ENCODE data around the gene LINGO3.
"Not testable (repeated sequence)": the region's sequence is repeated elsewhere in the genome, so short reads cannot be mapped to it uniquely, and the experiment has no call there.

Gene LINGO3, protein sequence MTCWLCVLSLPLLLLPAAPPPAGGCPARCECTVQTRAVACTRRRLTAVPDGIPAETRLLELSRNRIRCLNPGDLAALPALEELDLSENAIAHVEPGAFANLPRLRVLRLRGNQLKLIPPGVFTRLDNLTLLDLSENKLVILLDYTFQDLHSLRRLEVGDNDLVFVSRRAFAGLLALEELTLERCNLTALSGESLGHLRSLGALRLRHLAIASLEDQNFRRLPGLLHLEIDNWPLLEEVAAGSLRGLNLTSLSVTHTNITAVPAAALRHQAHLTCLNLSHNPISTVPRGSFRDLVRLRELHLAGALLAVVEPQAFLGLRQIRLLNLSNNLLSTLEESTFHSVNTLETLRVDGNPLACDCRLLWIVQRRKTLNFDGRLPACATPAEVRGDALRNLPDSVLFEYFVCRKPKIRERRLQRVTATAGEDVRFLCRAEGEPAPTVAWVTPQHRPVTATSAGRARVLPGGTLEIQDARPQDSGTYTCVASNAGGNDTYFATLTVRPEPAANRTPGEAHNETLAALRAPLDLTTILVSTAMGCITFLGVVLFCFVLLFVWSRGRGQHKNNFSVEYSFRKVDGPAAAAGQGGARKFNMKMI

DNA sequence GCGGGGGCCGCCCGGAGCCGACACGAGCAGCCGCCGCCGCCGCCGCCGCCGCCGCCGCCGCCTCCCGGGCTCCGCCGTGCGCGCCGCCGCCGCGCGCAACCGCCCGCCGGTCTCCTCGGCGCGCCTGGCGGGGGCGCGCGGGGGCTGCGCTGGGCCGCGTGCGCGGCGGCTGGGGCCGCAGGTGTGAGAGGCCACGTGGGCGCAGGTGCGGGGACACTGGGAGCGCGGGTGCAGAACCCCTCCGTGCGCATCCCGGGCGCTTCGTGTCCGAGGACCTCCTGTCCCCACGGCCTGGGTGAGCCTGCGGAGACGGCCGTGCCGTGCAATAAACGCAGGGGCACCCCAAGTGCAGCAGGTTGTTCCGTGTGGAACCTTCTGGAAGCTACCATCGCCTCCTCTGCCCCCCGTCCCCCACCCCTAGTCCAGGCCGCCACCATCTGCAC lies at the start of gene LINGO3:
TSS of gene LINGO3 (minus strand) at position 41 of the 443 bp plus-strand sequence. CDS start 16,378 bp downstream, outside the sequence.
- DNase-seq: no peak

DNA sequence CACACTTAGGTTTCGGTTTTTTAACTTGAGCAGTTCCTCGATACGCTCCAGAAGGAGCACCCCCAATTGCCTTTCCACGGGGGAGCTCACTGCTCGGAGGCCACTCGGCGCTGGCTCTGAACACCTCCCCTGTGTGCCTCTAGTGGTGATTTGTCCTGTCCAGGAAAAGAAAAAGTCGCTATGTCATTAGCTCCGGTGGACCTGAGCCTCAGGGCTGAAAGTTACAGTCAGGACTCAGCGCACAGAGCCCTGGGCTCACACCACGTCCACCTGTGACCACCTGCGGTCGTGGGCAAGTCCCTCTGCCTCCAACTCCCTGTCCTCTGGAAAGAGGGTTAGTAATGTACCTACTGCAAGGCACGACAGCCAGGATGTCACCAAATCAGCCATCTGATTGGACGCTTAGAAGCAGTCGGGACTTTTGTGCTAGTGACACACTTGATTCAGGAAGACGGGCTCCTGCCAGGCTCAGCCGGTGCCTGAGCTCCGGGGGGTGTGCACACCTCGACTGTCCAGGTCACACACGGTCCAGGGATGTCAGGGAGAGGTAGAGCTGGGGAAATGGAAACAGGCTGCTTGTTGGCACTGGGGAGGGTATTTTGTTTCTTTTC lies 48.2 kb upstream of the LINGO3 start:
- no peak for DNase-seq

DNA sequence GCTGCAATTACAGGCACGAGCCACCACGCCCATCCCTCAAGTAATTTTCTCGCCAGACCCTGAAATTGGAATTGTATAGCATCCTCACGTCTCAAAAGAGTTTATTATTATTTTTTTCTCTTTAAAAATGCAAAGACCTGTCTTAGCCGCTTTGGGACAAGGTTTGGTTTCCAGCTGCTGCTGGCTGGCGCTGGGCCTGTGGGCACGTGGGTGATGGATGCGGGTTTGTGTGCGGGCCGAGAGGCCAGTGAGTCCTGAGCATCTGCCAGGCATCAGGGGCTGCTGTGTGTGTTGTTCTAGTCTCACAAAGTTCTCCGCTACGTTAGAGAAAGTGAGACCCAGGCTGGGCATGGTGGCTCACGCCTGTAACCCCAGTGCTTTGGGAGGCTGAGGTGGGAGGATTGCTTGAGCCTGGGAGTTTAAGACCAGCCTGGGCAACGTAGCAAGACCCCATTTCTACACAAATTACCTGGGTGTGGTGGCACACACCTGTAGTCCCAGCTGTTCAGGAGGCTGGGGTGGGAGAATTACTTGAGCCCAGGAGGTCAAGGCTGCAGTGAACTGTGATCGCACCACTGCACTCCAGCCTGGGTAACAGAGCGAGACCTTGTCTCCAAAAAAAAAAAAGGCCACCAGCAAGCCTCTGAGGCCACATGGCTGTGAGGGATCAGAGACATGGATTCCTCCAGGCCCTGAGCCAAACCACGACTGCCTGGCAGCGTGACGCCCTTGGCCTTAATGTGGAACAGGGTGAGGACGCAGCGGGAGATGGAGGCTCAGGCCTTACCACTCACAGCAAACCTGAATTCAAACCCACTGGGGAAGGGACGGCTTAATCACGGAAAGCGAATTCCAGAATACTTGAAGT lies 47.4 kb upstream of the LINGO3 start:
- no peak for DNase-seq

DNA sequence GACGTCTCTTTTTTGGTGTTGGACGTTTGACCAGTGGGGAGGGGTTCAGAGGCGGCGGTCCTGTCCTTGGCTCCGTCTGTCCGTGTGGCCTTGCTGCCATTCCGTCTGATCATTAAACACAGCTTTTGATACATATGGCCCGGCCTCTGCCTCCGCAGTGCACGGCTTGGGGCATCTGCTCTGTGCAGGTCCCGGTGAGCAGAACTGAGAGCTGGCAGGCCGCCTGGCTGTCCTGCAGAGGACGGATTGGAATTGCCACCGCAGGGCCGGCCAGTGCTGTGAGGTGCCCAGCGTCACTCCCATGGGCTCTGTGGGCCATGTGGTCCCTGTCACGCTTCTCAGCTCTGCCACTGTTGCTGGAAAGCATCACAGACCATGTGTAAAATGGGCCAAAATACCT lies 46.7 kb upstream of the LINGO3 start:
- no peak for DNase-seq

DNA sequence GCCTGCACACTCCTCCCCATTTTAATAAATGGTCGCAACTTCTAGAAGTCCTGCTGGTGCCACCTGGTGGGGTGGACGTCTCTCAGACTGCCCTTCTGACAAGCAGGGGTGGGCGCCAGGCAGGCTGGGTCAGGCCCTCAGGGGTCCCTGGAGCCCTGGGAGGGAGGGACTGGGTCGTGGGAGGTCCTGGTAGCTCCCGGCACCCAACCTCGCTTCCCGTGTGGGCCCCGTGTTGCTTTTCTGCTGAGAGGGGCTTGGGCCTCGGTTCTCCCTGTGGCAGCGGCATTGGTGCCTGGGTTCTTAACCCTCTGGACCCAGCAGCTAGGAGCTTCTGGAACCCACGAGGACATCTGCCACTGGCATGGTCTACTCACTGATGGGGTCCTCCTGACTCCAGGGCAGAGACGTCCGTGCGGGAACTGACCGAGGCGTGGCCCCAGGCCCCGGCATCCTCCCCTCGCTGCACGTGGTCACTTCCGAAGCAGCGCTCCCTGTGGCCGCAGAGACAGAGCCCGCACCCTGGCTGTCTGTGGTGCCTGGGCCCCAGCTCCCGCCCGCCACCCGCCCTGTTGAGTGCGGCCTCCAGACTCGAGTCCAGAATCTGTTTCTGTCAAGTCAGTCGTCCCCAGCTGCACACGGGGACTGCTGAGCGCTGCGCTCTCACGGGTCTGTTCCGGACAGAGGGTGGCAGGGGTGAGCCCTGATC lies 46.1 kb upstream of the LINGO3 start:
- DNase-seq: no peak

DNA sequence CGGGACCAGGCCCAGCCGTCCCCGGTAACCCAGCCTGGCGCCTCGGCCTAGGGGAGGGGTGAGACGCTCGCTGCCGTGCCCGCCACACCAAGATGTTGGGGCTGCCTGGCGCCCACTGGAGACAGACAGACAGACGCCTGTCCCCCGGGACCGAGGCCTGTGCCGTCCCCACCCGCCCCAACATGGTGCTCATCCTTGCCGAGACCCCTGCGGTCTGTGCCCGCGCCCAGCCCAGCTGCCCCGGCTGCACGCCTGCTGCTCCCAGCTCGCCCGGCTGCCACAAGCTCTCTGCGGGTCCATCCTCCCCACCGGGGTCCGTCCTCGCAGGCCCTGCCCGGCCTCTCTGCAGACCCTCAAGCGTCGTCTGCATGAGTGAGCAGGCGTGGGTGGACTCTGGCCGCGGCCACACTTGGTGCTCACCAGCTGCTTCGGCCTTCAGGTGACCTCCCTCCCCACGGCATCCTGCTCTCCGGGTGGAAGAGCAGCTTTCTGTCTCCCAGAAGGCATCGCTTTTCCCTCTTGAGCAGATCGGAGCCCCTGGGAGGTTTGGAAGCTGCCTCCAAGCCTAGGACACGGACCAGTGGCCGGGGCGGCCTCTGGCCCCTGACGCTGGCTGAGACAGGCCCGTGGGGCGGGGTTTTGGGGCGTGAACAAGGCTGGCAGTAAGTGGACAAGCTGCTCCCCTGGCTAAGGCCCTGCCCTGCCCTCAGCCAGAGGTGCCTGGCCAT lies 45.4 kb upstream of the LINGO3 start:
- DNase-seq: no peak

DNA sequence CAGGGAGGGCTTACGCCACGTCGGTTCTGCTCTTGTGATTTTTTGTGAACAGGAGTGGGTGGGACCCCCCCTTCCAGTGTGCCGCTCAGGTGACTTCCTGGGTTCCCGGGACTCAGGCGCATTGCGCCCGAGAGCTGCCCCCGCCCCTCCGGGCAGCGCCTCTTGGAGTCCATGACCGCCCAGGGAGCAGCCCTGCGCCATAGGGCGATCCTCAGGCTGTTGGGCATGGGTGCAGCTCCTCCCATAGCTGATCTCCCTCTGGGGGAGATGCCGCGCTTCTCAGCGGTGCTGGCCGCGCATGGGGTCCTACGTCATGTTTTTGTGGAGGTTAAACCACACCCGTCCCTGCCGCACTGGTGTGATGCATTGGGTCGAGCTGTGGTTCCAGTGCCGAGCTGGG lies 44.2 kb upstream of the LINGO3 start:
- no peak for DNase-seq

DNA sequence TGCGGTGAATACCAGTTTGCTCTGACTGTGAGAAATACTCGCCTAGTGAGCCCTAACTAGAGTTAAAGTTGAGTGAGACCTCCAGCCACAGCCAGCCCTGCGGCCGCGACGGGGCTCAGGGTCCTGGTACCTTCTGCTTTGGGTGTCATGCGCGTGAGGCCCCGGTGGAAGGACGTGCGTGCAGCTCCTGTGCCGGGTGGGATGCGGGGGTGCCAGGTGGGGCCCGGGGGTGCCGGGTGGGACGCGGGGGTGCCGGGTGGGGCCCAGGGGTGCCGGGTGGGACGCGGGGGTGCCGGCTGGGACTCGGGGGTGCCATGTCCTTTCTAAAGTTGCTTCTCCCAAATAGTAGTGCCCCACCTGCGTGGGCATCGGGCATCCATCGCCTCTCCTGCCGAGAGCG lies 43.6 kb upstream of the LINGO3 start:
- DNase-seq: no peak

DNA sequence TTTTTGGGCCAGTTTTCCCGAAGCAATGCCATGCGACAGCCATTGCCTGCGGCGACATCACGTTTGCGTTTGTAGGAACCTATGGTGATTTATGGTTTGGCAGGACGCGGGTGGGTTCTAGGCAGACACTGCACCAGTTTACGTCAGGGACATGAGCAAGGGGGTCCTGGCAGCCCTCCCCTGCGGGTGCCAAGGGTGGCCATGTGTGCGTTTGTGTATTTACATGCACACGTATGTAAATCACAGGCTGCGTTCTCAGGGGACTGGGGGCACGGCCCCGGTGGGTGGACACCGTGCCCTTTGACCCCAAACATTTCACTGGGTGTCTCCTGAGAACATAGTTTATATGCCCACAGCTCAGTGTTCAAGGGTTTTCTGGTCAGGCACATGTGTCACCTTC lies 42.7 kb upstream of the LINGO3 start:
- no peak for DNase-seq

DNA sequence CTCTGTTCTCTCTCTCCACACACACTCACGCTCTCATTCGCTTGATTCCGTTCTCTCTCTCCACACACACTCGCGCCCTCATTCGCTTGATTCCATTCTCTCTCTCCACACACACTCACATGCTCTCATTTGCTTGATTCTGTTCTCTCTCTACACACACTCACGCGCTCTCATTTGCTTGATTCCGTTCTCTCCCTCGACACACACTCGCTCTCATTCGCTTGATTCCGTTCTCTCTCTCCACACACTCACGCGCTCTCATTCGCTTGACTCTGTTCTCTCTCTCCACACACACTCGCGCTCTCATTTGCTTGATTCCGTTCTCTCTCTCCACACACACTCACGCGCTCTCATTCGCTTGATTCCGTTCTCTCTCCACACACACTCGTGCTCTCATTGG lies 41.9 kb upstream of the LINGO3 start:
- not testable (repeated sequence) for DNase-seq

DNA sequence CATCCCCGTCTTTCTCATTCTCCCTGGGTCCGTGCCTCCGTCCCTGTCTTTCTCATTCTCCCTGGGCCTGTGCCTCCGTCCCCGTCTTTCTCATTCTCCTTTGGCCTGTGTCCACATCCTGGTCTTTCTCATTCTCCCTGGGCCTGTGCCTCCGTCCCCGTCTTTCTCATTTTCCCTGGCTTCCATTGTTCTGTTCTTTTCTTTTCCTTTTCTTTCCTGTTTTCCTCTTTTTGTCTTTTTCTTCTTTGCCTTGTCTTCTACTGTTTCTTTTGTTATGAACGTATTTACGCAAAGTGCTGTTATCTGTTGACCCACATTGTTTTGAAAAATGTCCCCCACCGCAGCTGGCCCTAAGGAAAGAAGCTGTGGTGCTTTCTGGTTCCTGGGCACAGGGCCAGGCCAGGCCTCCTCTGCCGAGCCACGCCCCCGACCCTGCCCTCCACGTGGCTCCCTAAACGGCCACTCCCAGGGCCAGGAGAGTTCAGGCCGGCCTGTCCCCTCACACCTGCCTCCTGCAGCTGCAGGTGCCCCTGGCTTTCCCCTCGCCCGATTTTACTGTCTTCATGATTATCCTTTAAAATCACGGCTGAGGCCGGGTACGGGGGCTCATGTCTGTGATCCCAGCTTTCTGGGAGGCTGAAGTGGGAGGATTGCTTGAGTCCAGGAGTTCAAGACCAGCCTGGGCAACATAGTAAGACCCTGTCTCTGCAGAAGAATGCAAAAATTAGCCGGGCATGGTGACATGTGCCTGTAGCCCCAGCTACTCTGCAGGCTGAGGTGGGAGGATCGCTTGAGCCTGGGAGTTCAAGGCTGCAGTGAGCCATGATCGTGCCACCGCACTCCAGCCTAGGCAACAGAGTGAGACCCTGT lies 38.1 kb upstream of the LINGO3 start:
- DNase-seq: no peak

DNA sequence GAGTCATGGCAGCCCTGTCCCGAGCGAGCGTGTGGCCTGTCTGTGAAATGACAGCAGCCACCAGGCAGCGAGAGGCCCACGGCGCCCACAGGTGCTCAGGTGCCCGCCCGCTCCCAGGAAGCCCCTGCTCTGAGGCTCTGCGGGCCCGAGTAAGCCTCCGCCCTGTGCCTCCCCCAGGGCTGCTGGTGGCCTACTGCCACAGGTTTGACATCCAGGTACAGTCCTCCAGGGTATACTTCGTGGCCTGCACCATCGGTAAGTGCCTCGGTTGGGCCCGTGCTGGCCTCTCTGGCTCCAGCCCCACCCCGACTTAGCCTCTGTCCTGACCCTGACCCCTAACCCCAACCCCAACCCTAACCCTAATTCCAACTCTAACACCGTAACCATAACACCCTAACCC lies 37.1 kb upstream of the LINGO3 start:
- no peak for DNase-seq

DNA sequence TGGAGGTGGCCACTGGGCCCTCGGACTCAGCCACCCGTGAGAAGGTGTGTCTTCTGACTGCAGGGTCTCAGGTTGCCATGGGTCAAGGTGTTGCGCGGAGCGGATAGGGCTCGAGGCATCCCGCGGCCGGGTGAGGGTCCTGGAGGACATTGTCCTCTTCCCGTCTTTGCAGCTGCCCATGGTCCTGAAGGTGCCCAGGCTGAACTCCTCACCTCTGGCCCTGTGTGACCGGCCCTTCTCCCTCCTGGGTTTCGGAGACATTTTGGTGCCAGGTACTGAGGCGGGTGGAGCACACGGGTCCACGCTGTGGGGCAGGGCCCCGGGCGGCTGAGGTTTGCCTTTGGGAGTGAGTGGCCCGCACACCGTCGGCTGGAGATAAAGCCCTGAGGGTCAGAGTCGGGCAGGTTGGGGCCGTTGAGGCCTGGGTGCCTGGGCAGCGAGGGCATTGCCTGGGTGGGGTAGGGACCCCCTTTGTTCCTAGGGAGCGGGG lies 36.5 kb upstream of the LINGO3 start:
- DNase-seq: no peak

DNA sequence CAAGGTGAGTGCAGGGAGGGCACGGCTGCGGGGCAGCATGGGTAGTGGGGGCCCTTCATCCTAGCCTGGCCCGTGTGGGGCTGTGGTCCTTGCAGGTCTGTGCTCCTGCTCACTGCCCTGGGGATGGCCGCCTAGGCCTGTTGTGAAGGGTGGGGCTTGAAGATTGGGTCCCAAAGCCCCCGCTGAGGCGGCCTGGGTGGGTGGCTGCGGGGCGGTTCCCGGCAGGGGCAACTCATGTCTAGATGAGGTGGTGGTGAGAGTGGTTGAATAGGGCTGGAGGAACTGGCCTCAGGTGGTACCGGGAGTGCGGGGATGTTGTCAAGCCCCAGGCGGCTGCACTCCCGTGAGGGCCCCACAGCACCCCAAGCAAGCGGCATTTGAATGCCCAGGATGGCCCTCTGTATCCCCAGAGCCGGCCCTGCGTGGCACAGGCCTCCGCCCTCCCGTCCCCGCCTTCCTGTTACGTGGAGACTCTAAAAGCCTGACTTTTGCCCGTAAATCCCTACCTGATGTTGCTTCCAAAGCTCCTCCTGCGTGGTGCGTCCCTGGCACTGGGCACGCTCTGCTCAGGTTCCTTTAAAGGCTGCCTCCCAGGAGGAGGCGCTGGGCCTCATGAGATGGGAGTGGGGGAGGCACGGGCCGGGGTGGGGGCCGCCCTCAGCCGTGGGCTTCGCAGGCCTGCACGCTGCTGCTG lies 35.5 kb upstream of the LINGO3 start:
- no peak for DNase-seq

DNA sequence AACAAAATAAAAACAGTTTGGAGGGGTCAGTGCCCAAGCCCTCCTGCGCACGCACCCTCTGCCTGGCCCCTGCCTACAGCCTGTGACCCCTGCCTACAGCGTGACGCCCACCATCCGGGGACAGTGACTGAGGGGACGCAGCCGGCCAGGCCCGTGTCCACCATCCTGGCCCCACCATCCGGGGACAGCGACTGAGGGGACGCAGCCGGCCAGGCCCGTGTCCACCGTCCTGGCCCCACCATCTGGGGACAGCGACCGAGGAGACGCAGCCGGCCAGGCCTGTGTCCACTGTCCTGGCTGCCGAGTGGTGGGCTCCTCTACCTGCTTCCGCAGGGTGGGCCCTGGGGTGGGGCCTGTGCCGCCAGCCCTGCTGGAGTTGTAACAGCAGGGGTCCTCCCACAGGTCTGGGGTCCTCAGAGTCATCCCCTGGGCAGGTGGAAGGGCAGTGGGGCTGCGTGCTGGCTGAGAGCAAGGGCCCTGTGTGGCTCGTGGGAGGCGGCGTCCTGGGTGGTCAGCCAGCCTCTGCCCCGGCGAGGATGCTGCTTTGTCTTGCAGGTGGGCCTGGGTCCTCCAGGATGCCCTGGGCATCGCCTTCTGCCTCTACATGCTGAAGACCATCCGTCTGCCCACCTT lies 34.8 kb upstream of the LINGO3 start:
- DNase-seq: no peak

DNA sequence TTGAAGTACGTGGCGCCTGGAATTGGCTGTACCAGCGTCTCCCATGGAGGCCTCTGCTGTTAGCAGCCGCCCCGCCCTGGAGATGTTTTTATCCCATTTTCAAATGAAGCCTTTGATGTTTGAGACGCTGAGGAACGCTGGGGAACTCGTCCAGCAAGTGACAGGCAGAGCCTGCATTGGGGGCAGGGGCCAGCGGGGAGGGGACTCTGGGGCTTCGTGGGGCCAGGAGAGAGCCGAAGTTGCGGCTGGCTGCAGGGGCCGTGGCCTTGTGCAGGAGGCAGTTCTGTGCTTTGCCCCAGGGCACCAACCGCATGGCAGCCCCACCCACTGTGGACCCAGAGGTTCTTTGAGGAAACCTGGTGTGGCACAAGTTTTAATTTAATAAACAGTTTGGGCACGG lies 34.0 kb upstream of the LINGO3 start:
- DNase-seq: no peak

DNA sequence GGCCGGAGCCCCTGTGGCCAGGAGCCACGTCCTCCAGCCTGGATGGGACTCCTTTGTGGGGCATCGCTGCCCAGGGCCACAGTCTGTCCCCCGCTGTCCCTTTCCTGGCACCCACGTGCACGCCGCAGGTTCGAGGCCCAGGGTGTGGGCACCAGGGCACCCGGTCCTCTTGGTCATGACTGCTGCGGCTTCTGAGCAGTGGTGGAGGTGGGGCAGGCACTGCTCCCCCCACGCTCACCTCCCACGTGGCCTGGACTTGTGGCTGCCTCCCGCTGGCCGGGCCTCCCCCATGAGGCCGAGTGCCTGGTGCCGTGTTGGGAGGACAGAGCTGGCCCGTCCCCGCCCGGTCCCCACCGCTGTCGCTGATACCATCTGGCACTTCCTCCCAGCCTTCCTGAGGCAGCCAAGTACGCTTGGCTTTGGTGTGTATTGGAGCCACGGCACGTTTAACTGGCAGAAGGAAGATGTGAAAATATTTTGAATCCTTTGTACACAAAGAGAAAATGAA lies 33.3 kb upstream of the LINGO3 start:
- DNase-seq: no peak

DNA sequence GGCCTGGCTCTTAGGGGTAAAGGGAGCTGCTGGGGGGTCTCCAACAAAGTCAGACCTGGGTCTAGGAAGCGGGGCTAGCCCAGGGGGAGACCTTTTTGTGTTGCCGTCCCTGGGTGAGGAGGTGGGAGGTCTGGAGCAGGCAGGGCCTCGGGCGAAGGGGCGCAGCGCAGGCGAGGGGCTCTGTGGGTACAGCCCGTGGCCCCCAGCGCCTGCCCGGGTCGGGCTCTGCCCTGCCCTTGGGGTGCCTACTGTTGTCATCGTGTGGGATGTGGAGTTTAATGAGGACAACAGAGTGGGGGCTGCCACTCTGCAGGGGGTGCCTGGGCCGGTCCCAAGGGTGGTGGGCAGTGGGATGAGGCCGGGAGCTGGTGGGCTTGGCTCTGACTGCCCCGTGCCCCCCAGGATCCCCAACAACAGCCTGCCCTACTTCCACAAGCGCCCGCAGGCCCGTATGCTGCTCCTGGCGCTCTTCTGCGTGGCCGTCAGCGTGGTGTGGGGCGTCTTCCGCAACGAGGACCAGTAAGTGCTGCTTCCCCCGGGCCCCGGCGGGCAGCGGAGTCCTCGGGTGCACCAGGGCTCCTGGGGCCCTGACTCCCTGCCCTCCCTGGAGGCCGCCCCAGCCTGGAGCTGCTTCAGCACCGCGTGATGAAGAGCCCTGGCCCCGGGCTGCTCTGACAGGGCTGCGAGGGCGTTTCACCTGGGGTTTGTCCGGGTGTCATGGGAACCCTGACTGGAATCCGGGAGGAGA lies 32.7 kb upstream of the LINGO3 start:
- DNase-seq: no peak
